CD14-positive monocyte (primary cell): ENCODE results near the gene FUT8. TPM values are rescaled to one million over a fixed set of nuclear protein-coding genes. Genes with fewer than 3 reads are reported as not detected.
"Not testable (repeated sequence)": the region's sequence is repeated elsewhere in the genome, so short reads cannot be mapped to it uniquely, and the experiment has no call there.

Source experiments
- DNase-seq, 3 donors: peaks; one replicate each; pipeline ENCODE4 v3.0.0-alpha.2; 2011 to 2022
- H2AFZ ChIP-seq: 2 replicates; pipeline ENCODE4 v1.6.0; 2012; ENCODE audit warnings: mild to moderate bottlenecking, low read depth, low read length, inconsistent platforms; ENCODE audit not compliant: insufficient read depth, poor library complexity, severe bottlenecking
- H3K27ac ChIP-seq, 2 donors: 1 replicate in 1 of 2; 2 replicates in 1 of 2; pipeline ENCODE4 v1.5.1; 2012 to 2013; ENCODE audit warnings: low read length in 2 of 2, control low read depth in 1 of 2, inconsistent platforms in 1 of 2, low read depth in 1 of 2, mild to moderate bottlenecking in 1 of 2
- H3K27me3 ChIP-seq, 2 donors: one replicate each; pipeline versions ENCODE4 v1.6.0 to v1.6.1; 2011 to 2013; ENCODE audit warnings: low read length in 2 of 2; ENCODE audit not compliant: control insufficient read depth in 2 of 2, insufficient read depth in 2 of 2
- H3K36me3 ChIP-seq, 2 donors: replicated peaks in 1 of 2; 1 replicate in 1 of 2; 2 replicates in 1 of 2; pipeline versions ENCODE4 v1.5.1 to v1.6.1; 2012 to 2013; ENCODE audit warnings: low read length in 2 of 2, control low read depth in 1 of 2, inconsistent platforms in 1 of 2, mild to moderate bottlenecking in 1 of 2; ENCODE audit not compliant: insufficient read depth in 2 of 2, control insufficient read depth in 1 of 2
- H3K4me1 ChIP-seq, 2 donors: 1 replicate in 1 of 2; 2 replicates in 1 of 2; pipeline versions ENCODE4 v1.5.1 to v1.6.1; 2012 to 2013; ENCODE audit warnings: low read length in 2 of 2, control low read depth in 1 of 2, inconsistent platforms in 1 of 2, mild to moderate bottlenecking in 1 of 2, moderate library complexity in 1 of 2; ENCODE audit not compliant: insufficient read depth in 2 of 2, control insufficient read depth in 1 of 2
- H3K4me2 ChIP-seq: replicated peaks from 2 replicates; pipeline ENCODE3; 2012; ENCODE audit warnings: low read length, moderate library complexity, mild to moderate bottlenecking; ENCODE audit not compliant: poor library complexity, severe bottlenecking; ENCODE audit errors: extremely low read depth
- H3K4me3 ChIP-seq, 3 experiments: fragments of 200-600 bp in 1 of 3; sonication (generic) in 1 of 3; replicated peaks in 1 of 3; 1 replicate in 2 of 3; 2 replicates in 1 of 3; pipeline ENCODE4 v1.5.1; 2011 to 2013; ENCODE audit warnings: low read length in 3 of 3, mild to moderate bottlenecking in 3 of 3, control low read depth in 2 of 3, low read depth in 2 of 3, inconsistent platforms in 1 of 3, moderate library complexity in 1 of 3
- H3K79me2 ChIP-seq: 2 replicates; pipeline ENCODE4 v1.6.0; 2012; ENCODE audit warnings: mild to moderate bottlenecking, control low read depth, inconsistent platforms, low read length, moderate library complexity; ENCODE audit not compliant: insufficient read depth
- H3K9ac ChIP-seq: 2 replicates; pipeline ENCODE4 v1.6.0; 2017; ENCODE audit warnings: low read length, mild to moderate bottlenecking; ENCODE audit not compliant: insufficient read depth, poor library complexity, severe bottlenecking
- H3K9me3 ChIP-seq, 2 donors: replicated peaks in 1 of 2; 1 replicate in 1 of 2; 2 replicates in 1 of 2; pipeline versions ENCODE4 v1.5.1 to v1.6.1; 2012 to 2013; ENCODE audit warnings: low read length in 2 of 2, control low read depth in 1 of 2; ENCODE audit not compliant: control insufficient read depth in 1 of 2, insufficient read depth in 1 of 2
- H4K20me1 ChIP-seq: 2 replicates; pipeline ENCODE4 v1.6.0; 2012; ENCODE audit warnings: mild to moderate bottlenecking, low read length, control low read depth, moderate library complexity; ENCODE audit not compliant: insufficient read depth
- H3K27ac Mint-ChIP-seq, 7 donors: one replicate each; pipeline ENCODE4 v1.8.0; 2020; ENCODE audit warnings: mild to moderate bottlenecking in 7 of 7, mixed read lengths in 7 of 7, moderate library complexity in 6 of 7, inconsistent platforms in 2 of 7
- H3K27me3 Mint-ChIP-seq, 3 donors: one replicate each; pipeline ENCODE4 v1.8.0; 2021 to 2022; ENCODE audit warnings: low read depth in 3 of 3, mild to moderate bottlenecking in 3 of 3, mixed read lengths in 3 of 3, moderate library complexity in 3 of 3, inconsistent platforms in 1 of 3
- H3K36me3 Mint-ChIP-seq, 2 donors: one replicate each; pipeline ENCODE4 v1.8.0; 2020; ENCODE audit warnings: mixed read lengths in 2 of 2, inconsistent platforms in 1 of 2, mild to moderate bottlenecking in 1 of 2
- H3K4me1 Mint-ChIP-seq: one replicate; pipeline ENCODE4 v1.8.0; 2020; ENCODE audit warnings: mild to moderate bottlenecking, mixed read lengths
- H3K4me3 Mint-ChIP-seq, 2 donors: one replicate each; pipeline ENCODE4 v1.8.0; 2020; ENCODE audit warnings: mild to moderate bottlenecking in 2 of 2, mixed read lengths in 2 of 2, moderate library complexity in 1 of 2
- H3K9me3 Mint-ChIP-seq, 7 donors: one replicate each; pipeline ENCODE4 v1.8.0; 2020 to 2022; ENCODE audit warnings: mixed read lengths in 7 of 7, mild to moderate bottlenecking in 6 of 7, moderate library complexity in 6 of 7, inconsistent platforms in 2 of 7
- WGBS: methylation state at CpG from one replicate; pipeline ENCODE4 v1.1.5; 2013; ENCODE audit warnings: missing lambda C conversion rate; ENCODE audit not compliant: insufficient coverage; 5-methylcytosine and 5-hydroxymethylcytosine counted together
- intact Hi-C, 2 donors: fragments of 100-400 bp; cut with micrococcal nuclease; formaldehyde crosslinking; loops; one replicate each; pipeline versions ENCODE4 v1.15.0 to v1.15.1; 2023
- polyA plus RNA-seq, 3 donors: library from polyadenylated mRNA; depleted of rRNA in 1 of 3; unstranded in 2 of 3; stranded (reverse) in 1 of 3; fragments of 300-500 nt in 2 of 3; fragments of >200 nt in 1 of 3; fragmentation: Illumina TruSeq in 2 of 3; gene quantifications; 1 replicate in 2 of 3; 2 replicates in 1 of 3; pipeline ENCODE4 v1.2.3, GENCODE V29; 2012 to 2021
- TF ChIP-seq, protein P1 (sequence below): fragments of 200-600 bp; IDR thresholded peaks from one replicate; pipeline ENCODE4 v1.8.0; 2022; ENCODE audit warnings: antibody characterized with exemption, mild to moderate bottlenecking

The FUT8 gene
- polyA plus RNA-seq, 3 donors, result 1.6 to 5.1 (median 5.0) TPM

DNA sequence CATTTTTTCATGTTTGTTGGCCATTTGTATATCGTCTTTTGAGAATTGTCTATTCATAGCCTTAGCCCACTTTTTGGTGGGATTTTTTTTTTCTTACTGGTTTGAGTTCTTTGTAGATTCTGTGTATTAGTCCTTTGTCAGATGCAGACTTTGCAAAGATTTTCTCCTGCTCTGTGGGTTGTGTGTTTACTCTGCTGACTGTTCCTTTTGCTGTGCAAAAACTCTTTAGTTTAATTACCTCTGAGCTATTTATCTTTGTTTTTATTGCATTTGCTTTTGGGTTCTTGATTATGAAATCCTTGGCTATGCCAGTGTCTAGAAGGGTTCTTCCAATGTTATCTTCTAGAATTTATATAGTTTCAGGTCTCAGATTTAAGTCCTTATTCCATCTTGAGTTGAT is 220.0 kb downstream of the FUT8 start:
- Mint-ChIP-seq H3K9me3 (peaks cover 5 to 14% (median 10%) of the 10 kb centered on the region in 7 donors), H3K36me3 (peaks cover 8 to 17% of the 10 kb centered on the region in 2 donors), H3K27me3 (no peaks in the 10 kb centered on the region), H3K27ac (no peak overlapping the region), H3K4me3 (no peak overlapping the region), H3K4me1 (no peaks in the 10 kb centered on the region)
- Histone ChIP-seq H3K27me3 (no peaks in the 10 kb centered on the region), H2AFZ (no peak overlapping the region), H3K9ac (no peak overlapping the region), H4K20me1 (no peaks in the 10 kb centered on the region), H3K4me2 (no peak overlapping the region), H3K4me3 (no peak overlapping the region), H3K36me3 (no peaks in the 10 kb centered on the region), H3K9me3 (no peaks in the 10 kb centered on the region), H3K79me2 (no peaks in the 10 kb centered on the region), H3K4me1 (no peaks in the 10 kb centered on the region), H3K27ac (no peak overlapping the region)
- TF ChIP-seq, protein P1, sequence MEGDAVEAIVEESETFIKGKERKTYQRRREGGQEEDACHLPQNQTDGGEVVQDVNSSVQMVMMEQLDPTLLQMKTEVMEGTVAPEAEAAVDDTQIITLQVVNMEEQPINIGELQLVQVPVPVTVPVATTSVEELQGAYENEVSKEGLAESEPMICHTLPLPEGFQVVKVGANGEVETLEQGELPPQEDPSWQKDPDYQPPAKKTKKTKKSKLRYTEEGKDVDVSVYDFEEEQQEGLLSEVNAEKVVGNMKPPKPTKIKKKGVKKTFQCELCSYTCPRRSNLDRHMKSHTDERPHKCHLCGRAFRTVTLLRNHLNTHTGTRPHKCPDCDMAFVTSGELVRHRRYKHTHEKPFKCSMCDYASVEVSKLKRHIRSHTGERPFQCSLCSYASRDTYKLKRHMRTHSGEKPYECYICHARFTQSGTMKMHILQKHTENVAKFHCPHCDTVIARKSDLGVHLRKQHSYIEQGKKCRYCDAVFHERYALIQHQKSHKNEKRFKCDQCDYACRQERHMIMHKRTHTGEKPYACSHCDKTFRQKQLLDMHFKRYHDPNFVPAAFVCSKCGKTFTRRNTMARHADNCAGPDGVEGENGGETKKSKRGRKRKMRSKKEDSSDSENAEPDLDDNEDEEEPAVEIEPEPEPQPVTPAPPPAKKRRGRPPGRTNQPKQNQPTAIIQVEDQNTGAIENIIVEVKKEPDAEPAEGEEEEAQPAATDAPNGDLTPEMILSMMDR, result no peak
- DNase-seq, result no peak
- WGBS, result 100% methylated on average over 1 of the region's 1 CpG
- intact Hi-C loops, result no loop called here

DNA sequence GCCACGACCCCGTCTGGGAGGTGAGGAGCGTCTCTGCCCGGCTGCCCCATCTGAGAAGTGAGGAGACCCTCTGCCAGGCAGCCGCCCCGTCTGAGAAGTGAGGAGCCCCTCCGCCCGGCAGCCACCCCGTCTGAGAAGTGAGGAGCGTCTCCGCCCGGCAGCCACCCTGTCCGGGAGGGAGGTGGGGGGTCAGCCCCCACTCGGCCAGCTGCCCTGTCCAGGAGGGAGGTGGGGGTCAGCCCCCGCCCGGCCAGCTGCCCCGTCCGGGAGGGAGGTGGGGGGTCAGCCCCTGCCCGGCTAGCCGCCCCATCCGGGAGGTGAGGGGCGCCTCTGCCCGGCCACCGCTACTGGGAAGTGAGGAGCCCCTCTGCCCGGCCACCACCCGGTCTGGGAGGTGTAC is 221.1 kb downstream of the FUT8 start:
- H3K9me3 ChIP-seq, H3K9ac ChIP-seq, H3K27me3 ChIP-seq, H3K27ac Mint-ChIP-seq, H3K27ac ChIP-seq, H2AFZ ChIP-seq, H3K4me3 Mint-ChIP-seq, H4K20me1 ChIP-seq, intact Hi-C loops, H3K4me2 ChIP-seq, H3K4me3 ChIP-seq, DNase-seq, H3K27me3 Mint-ChIP-seq, H3K79me2 ChIP-seq, H3K4me1 Mint-ChIP-seq, H3K36me3 ChIP-seq, H3K4me1 ChIP-seq: not testable (repeated sequence)
- Mint-ChIP-seq H3K36me3 (peaks cover 8 to 17% of the 10 kb centered on the region in 2 donors), H3K9me3 (peaks cover 6 to 17% (median 12%) of the 10 kb centered on the region in 7 donors)
- 96% methylated on average over 7 of the region's 26 CpGs for WGBS
